A549 (cell line): Measurements from ENCODE around the gene CACNG7.

Experiments
- EHMT2 ChIP-seq: fragments of 200-600 bp; sonication (generic); IDR thresholded peaks from 2 replicates; pipeline ENCODE4 v1.6.1; 2016; ENCODE audit warnings: antibody characterized with exemption, low read depth, mild to moderate bottlenecking, moderate library complexity
- TF ChIP-seq, protein P1 (sequence below): fragments of >200 bp; sonication (Bioruptor Twin); formaldehyde crosslinking; IDR thresholded peaks from 3 replicates; pipeline ENCODE4 v1.5.1; 2016

DNA sequence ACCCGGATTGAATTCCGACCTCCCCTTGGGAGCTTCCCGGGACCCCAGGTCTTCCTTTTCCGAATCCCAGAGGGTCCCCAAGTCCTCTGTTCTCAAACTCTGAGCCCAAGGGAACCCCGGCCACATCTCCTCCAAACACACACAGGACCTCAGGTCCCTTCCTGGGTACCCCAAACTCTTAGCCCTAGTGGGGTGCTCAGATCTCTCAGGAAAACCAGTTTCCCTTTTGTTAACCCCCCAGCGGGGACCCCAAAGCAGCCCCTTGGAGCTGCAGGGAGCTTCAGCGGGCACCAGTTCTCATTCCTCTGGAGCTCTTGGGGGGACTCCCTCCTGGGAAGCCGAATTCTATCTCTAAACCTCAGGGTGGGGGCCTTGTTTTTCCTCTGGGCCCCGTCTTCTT is 83.1 kb downstream of the CACNG7 start:
- TF ChIP-seq, protein P1, sequence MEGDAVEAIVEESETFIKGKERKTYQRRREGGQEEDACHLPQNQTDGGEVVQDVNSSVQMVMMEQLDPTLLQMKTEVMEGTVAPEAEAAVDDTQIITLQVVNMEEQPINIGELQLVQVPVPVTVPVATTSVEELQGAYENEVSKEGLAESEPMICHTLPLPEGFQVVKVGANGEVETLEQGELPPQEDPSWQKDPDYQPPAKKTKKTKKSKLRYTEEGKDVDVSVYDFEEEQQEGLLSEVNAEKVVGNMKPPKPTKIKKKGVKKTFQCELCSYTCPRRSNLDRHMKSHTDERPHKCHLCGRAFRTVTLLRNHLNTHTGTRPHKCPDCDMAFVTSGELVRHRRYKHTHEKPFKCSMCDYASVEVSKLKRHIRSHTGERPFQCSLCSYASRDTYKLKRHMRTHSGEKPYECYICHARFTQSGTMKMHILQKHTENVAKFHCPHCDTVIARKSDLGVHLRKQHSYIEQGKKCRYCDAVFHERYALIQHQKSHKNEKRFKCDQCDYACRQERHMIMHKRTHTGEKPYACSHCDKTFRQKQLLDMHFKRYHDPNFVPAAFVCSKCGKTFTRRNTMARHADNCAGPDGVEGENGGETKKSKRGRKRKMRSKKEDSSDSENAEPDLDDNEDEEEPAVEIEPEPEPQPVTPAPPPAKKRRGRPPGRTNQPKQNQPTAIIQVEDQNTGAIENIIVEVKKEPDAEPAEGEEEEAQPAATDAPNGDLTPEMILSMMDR, result no peak
- TF ChIP-seq EHMT2, result no peak
